HEK293T (cell line): ENCODE data around the gene ADORA3.

Experiments used
- FOXA1 ChIP-seq: fragments of 450-650 bp; IDR thresholded peaks from 2 replicates; pipeline ENCODE4 v1.6.1; 2016; ENCODE audit warnings: mild to moderate bottlenecking
- NFRKB ChIP-seq: fragments of 450-650 bp; IDR thresholded peaks from 2 replicates; pipeline ENCODE4 v1.6.1; 2016; ENCODE audit warnings: mild to moderate bottlenecking, moderate library complexity
- SP1 ChIP-seq: fragments of 450-650 bp; IDR thresholded peaks from 2 replicates; pipeline ENCODE4 v1.6.1; 2017
- TARDBP ChIP-seq: fragments of 450-650 bp; IDR thresholded peaks from 2 replicates; pipeline ENCODE4 v1.6.1; 2016
- ZNF384 ChIP-seq: fragments of 450-650 bp; IDR thresholded peaks from 2 replicates; pipeline ENCODE4 v1.6.1; 2016

DNA sequence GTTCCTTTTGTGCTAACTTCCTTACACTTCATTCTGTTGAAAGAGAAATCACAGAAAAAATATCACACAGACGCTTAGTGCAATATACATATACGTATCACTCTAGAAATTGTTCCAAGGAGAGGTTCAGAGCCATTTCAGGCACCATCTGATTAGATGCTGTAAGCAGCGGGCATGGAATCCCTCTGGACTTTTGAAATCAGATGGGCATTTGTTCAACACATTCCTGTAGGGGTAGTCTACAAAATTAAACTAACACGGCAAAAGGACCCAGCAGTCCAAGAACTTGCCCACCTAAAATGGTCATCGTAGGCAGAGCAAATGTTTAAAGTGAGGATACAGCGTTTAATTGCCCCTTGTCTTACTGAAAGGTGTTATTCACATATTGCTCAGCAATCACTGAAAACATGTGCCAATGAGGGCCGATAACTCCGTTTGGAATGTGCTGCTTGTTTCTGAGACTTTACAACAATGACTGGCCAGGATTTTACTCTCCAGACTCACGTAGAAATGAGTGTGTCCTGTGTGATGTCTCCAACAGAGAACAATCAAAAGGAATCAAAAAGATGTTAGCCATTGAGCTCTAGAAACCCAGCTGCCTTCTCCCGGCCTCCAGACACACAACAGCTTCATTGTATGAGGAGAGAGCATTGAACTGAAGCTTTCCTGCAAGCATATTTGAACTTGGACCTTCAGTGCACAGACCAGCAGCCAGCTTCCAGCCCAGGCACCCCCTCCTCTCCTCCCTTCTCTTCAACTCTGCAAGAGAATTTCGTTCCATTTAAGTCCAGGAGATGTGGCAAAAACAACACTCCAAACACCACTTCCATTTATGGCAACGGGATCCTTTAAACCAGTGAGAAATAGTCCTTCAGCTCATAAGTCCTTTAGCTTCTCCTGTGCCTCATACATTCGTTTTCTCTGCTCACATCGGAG is 32.1 kb upstream of the ADORA3 start:
- TF ChIP-seq TARDBP (no peak), SP1 (no peak), FOXA1 (no peak), NFRKB (no peak), ZNF384 (no peak)
